CD4-positive, alpha-beta T cell treated with Interleukin-17A for 1 hour (primary cell): ENCODE data around the gene SLC25A51.

ENCODE experiments used
- DNase-seq: peaks from one replicate; pipeline ENCODE4 v3.0.0-alpha.2; 2020

The SLC25A51 gene

GRCh38 chr9:37936965-37937364 is 33.0 kb upstream of the SLC25A51 start:
- no peak for DNase-seq

GRCh38 chr9:37936376-37936775 is 32.4 kb upstream of the SLC25A51 start:
- no peak for DNase-seq

GRCh38 chr9:37935096-37935495 is 31.2 kb upstream of the SLC25A51 start:
- DNase-seq = no peak

- DNase-seq = no peak
Measured at GRCh38 chr9:37931592-37931991, 27.7 kb upstream of the SLC25A51 start.

- DNase-seq = no peak
Measured at GRCh38 chr9:37929441-37929895, 25.5 kb upstream of the SLC25A51 start.

- DNase-seq = no peak
Measured at GRCh38 chr9:37928552-37929430, 24.9 kb upstream of the SLC25A51 start.

GRCh38 chr9:37927601-37928551 is 23.9 kb upstream of the SLC25A51 start:
- no peak for DNase-seq

- DNase-seq = no peak
Measured at GRCh38 chr9:37927132-37927531, 23.2 kb upstream of the SLC25A51 start.

- no peak for DNase-seq
Measured at GRCh38 chr9:37926737-37927118, 22.8 kb upstream of the SLC25A51 start.

GRCh38 chr9:37925786-37926736 is 22.1 kb upstream of the SLC25A51 start:
- DNase-seq = no peak

- DNase-seq = no peak
Measured at GRCh38 chr9:37925006-37925405, 21.1 kb upstream of the SLC25A51 start.

- no peak for DNase-seq
Measured at GRCh38 chr9:37924538-37924937, 20.6 kb upstream of the SLC25A51 start.

GRCh38 chr9:37923796-37924427 is 20.0 kb upstream of the SLC25A51 start:
- no peak for DNase-seq

- DNase-seq = no peak
Measured at GRCh38 chr9:37923118-37923795, 19.3 kb upstream of the SLC25A51 start.

GRCh38 chr9:37922363-37923117 is 18.6 kb upstream of the SLC25A51 start:
- no peak for DNase-seq

GRCh38 chr9:37921546-37922300 is 17.8 kb upstream of the SLC25A51 start:
- DNase-seq = no peak

GRCh38 chr9:37921168-37921510 is 17.2 kb upstream of the SLC25A51 start:
- DNase-seq = no peak

- DNase-seq = peak; percentile 7
Measured at GRCh38 chr9:37920471-37921167, 16.7 kb upstream of the SLC25A51 start.

- no peak for DNase-seq
Measured at GRCh38 chr9:37919956-37920335, 16.0 kb upstream of the SLC25A51 start.
